ENCODE data around the gene KCNA5.

Gene KCNA5

DNA sequence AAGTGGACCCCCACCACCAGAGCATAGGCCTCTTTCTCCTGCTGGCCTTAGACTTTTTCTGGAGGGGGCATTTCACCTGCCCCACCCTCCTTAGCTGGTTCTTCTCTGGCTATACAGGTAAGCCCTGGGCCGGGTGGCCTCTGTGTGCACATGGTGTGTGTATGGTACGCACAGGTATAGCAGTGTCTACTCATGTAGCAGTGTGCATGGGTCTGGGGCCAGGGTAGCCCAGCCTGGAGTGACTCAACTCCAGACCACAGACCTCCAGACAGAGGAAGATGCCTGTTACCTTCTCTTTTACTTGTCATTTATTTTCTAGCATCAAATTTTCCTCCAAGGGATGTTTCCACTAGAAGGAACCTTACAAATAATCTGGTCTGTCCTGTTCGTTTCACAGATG is 6.9 kb downstream of the KCNA5 start:
- H4K20me1 ChIP-seq (ENCODE audit: insufficient read depth, low read length), result no peaks in the 10 kb centered on the region
- H3K9me3 ChIP-seq (ENCODE audit: insufficient read depth, low read length, severe bottlenecking), result no peaks in the 10 kb centered on the region
- DNase-seq (no peak), ATAC-seq (ENCODE audit: insufficient read depth, low read depth) (no peak)
- TF ChIP-seq, protein P1, sequence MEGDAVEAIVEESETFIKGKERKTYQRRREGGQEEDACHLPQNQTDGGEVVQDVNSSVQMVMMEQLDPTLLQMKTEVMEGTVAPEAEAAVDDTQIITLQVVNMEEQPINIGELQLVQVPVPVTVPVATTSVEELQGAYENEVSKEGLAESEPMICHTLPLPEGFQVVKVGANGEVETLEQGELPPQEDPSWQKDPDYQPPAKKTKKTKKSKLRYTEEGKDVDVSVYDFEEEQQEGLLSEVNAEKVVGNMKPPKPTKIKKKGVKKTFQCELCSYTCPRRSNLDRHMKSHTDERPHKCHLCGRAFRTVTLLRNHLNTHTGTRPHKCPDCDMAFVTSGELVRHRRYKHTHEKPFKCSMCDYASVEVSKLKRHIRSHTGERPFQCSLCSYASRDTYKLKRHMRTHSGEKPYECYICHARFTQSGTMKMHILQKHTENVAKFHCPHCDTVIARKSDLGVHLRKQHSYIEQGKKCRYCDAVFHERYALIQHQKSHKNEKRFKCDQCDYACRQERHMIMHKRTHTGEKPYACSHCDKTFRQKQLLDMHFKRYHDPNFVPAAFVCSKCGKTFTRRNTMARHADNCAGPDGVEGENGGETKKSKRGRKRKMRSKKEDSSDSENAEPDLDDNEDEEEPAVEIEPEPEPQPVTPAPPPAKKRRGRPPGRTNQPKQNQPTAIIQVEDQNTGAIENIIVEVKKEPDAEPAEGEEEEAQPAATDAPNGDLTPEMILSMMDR (IDR thresholded peaks at IDR 0.05; ENCODE audit: borderline replicate concordance, extremely low read depth, low read length, poor library complexity, severe bottlenecking), result no peak
- TF ChIP-seq EZH2 (IDR thresholded peaks at IDR 0.05; ENCODE audit: borderline replicate concordance, low read depth, low read length, severe bottlenecking), result no peak
- no peaks in the 10 kb centered on the region for H3K36me3 ChIP-seq (ENCODE audit: insufficient read depth, low read length)
- peaks cover 29% of the 10 kb centered on the region for H3K27me3 ChIP-seq (ENCODE audit: insufficient read depth, low read length, poor library complexity)
- H3K9ac ChIP-seq (ENCODE audit: low read depth, low read length), result no peak overlapping the region
- H3K4me3 ChIP-seq (ENCODE audit: low read depth in 1 of 2, low read length in 2 of 2), result no peak overlapping the region
- H3K4me2 ChIP-seq (ENCODE audit: insufficient read depth, low read length), result no peak overlapping the region
- H3K27ac ChIP-seq (ENCODE audit: low read length), result no peak overlapping the region
- no peak overlapping the region for H2AFZ ChIP-seq (ENCODE audit: low read depth, low read length)
- no peaks in the 10 kb centered on the region for H3K79me2 ChIP-seq (ENCODE audit: insufficient read depth, low read length)
- no peaks in the 10 kb centered on the region for H3K4me1 ChIP-seq (ENCODE audit: insufficient read depth, low read length)

DNA sequence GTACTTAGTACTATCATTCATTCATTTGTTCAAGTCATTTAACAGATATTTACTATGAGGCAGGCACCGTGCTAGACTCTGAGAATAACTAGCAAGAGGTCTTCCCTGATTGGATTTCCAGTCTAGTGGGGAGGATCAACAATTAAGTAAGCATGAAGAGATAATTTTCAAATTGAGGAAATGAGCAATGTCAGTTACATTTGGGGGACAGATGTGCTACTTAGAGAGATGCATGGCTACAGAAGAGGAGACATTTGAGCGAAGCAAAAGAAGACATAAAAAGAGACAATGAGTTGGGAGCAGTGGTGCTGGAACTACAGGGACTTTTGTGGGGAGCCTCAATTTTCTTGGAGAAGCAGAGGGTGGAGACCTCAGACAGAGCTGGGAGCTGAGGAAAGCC is 7.7 kb downstream of the KCNA5 start:
- H4K20me1 ChIP-seq (ENCODE audit: insufficient read depth, low read length), result no peaks in the 10 kb centered on the region
- no peaks in the 10 kb centered on the region for H3K4me1 ChIP-seq (ENCODE audit: insufficient read depth, low read length)
- no peak overlapping the region for H3K9ac ChIP-seq (ENCODE audit: low read depth, low read length)
- no peak overlapping the region for H3K27ac ChIP-seq (ENCODE audit: low read length)
- H3K79me2 ChIP-seq (ENCODE audit: insufficient read depth, low read length), result no peaks in the 10 kb centered on the region
- TF ChIP-seq EZH2 (IDR thresholded peaks at IDR 0.05; ENCODE audit: borderline replicate concordance, low read depth, low read length, severe bottlenecking), result no peak
- TF ChIP-seq, protein P1 (IDR thresholded peaks at IDR 0.05; ENCODE audit: borderline replicate concordance, extremely low read depth, low read length, poor library complexity, severe bottlenecking), result no peak
- no peaks in the 10 kb centered on the region for H3K9me3 ChIP-seq (ENCODE audit: insufficient read depth, low read length, severe bottlenecking)
- no peak overlapping the region for H3K4me2 ChIP-seq (ENCODE audit: insufficient read depth, low read length)
- H3K27me3 ChIP-seq (ENCODE audit: insufficient read depth, low read length, poor library complexity), result peaks cover 29% of the 10 kb centered on the region
- H3K4me3 ChIP-seq (ENCODE audit: low read depth in 1 of 2, low read length in 2 of 2), result no peak overlapping the region
- no peak overlapping the region for H2AFZ ChIP-seq (ENCODE audit: low read depth, low read length)
- H3K36me3 ChIP-seq (ENCODE audit: insufficient read depth, low read length), result no peaks in the 10 kb centered on the region
- DNase-seq, result no peak
- ATAC-seq (ENCODE audit: insufficient read depth, low read depth), result no peak

DNA sequence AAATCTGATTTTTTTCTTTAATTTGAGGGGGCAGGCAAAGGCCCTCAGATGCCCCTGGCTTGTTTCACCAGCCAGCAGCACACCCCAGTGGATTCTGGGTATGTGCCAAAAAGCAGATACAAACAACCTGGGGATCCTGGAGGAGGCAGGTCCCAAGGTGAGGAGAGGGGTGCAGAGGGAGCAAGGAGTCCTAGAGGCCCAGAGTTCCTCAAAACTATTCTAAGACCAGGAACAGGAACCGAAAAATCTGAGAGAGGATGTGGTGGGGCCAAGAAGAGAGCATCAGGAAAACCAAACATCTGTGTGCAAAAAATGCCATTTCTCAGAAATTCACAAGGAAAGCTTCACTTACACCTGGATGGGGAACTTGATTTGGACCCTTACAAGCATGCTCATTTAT is 8.2 kb downstream of the KCNA5 start:
- H3K4me3 ChIP-seq (ENCODE audit: low read depth in 1 of 2, low read length in 2 of 2), result no peak overlapping the region
- no peaks in the 10 kb centered on the region for H3K79me2 ChIP-seq (ENCODE audit: insufficient read depth, low read length)
- H3K27me3 ChIP-seq (ENCODE audit: insufficient read depth, low read length, poor library complexity), result peaks cover 29% of the 10 kb centered on the region
- no peaks in the 10 kb centered on the region for H4K20me1 ChIP-seq (ENCODE audit: insufficient read depth, low read length)
- ATAC-seq (ENCODE audit: insufficient read depth, low read depth) (no peak), DNase-seq (no peak)
- H3K4me1 ChIP-seq (ENCODE audit: insufficient read depth, low read length), result no peaks in the 10 kb centered on the region
- H3K9me3 ChIP-seq (ENCODE audit: insufficient read depth, low read length, severe bottlenecking), result no peaks in the 10 kb centered on the region
- no peak overlapping the region for H3K4me2 ChIP-seq (ENCODE audit: insufficient read depth, low read length)
- TF ChIP-seq, protein P1 (IDR thresholded peaks at IDR 0.05; ENCODE audit: borderline replicate concordance, extremely low read depth, low read length, poor library complexity, severe bottlenecking), result no peak
- TF ChIP-seq EZH2 (IDR thresholded peaks at IDR 0.05; ENCODE audit: borderline replicate concordance, low read depth, low read length, severe bottlenecking), result no peak
- H2AFZ ChIP-seq (ENCODE audit: low read depth, low read length), result no peak overlapping the region
- no peaks in the 10 kb centered on the region for H3K36me3 ChIP-seq (ENCODE audit: insufficient read depth, low read length)
- H3K9ac ChIP-seq (ENCODE audit: low read depth, low read length), result no peak overlapping the region
- H3K27ac ChIP-seq (ENCODE audit: low read length), result no peak overlapping the region

DNA sequence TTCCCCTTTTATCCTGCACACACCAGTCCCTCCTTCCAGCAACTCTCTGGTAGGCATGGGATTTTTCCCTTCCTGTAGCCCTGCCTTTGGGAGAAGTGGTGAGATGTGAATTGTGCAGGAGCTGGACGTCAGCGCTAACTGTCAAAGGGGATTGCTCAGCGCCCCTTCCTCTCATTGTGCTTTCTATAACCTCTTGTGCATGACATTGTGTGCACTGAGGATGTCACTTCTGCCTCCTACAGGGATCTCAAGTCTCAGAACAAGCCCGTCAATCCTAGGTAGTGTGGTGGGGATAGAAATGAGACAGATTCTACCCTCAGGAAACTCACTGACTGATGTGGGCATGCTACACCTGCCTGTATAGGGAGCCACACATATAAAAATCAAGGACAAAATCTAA is 8.7 kb downstream of the KCNA5 start:
- Histone ChIP-seq H3K4me1 (ENCODE audit: insufficient read depth, low read length) (no peaks in the 10 kb centered on the region), H3K4me3 (ENCODE audit: low read depth in 1 of 2, low read length in 2 of 2) (no peak overlapping the region), H3K9ac (ENCODE audit: low read depth, low read length) (no peak overlapping the region), H3K79me2 (ENCODE audit: insufficient read depth, low read length) (no peaks in the 10 kb centered on the region), H3K27ac (ENCODE audit: low read length) (no peak overlapping the region), H4K20me1 (ENCODE audit: insufficient read depth, low read length) (no peaks in the 10 kb centered on the region), H3K27me3 (ENCODE audit: insufficient read depth, low read length, poor library complexity) (peaks cover 32% of the 10 kb centered on the region), H3K36me3 (ENCODE audit: insufficient read depth, low read length) (no peaks in the 10 kb centered on the region), H3K4me2 (ENCODE audit: insufficient read depth, low read length) (no peak overlapping the region), H2AFZ (ENCODE audit: low read depth, low read length) (no peak overlapping the region), H3K9me3 (ENCODE audit: insufficient read depth, low read length, severe bottlenecking) (no peaks in the 10 kb centered on the region)
- no peak for ATAC-seq (ENCODE audit: insufficient read depth, low read depth)
- DNase-seq, result no peak
- TF ChIP-seq, protein P1 (IDR thresholded peaks at IDR 0.05; ENCODE audit: borderline replicate concordance, extremely low read depth, low read length, poor library complexity, severe bottlenecking), result no peak
- TF ChIP-seq EZH2 (IDR thresholded peaks at IDR 0.05; ENCODE audit: borderline replicate concordance, low read depth, low read length, severe bottlenecking), result no peak
